ENCODE measurements around the gene SERPINE3. TPM values are rescaled to one million over a fixed set of nuclear protein-coding genes. Genes with fewer than 3 reads are reported as not detected.

The SERPINE3 gene
- polyA plus RNA-seq, 1 donor from 2014 or later, result not detected

GRCh38 chr13:51385114-51385513, 45.6 kb downstream of the SERPINE3 start:
- Histone ChIP-seq H3K36me3 (ENCODE audit: insufficient read depth, low read length) (no peaks in the 10 kb centered on the region), H3K4me2 (ENCODE audit: low read length) (no peak overlapping the region), H3K9ac (ENCODE audit: low read length) (no peak overlapping the region), H4K20me1 (ENCODE audit: insufficient read depth) (no peaks in the 10 kb centered on the region), H3K27ac (ENCODE audit: low read length) (no peak overlapping the region), H2AFZ (ENCODE audit: low read depth, low read length) (no peak overlapping the region), H3K9me2 (ENCODE audit: insufficient read depth, low read length) (no peaks in the 10 kb centered on the region), H3K4me3 (ENCODE audit: low read length) (no peak overlapping the region), H3K9me3 (ENCODE audit: low read length) (no peaks in the 10 kb centered on the region), H3F3A (ENCODE audit: insufficient read depth, low read length, poor library complexity, severe bottlenecking) (no peaks in the 10 kb centered on the region), H3K79me2 (replicated peaks; ENCODE audit: insufficient read depth, low read length) (peaks cover 5% of the 10 kb centered on the region), H3K27me3 (ENCODE audit: insufficient read depth, low read depth, low read length) (no peaks in the 10 kb centered on the region)
- TF ChIP-seq EP300 (conservative IDR thresholded peaks at IDR 0.05; ENCODE audit: poor library complexity, severe bottlenecking), result no peak
- no peak for TF ChIP-seq TAF1 (IDR thresholded peaks at IDR 0.05; ENCODE audit: low read depth)
- no peak for TF ChIP-seq SMC3 (conservative IDR thresholded peaks at IDR 0.05; ENCODE audit: poor library complexity)
- TF ChIP-seq MXI1 (conservative IDR thresholded peaks at IDR 0.05; ENCODE audit: poor library complexity, severe bottlenecking), result no peak
- TF ChIP-seq REST (IDR thresholded peaks at IDR 0.05; ENCODE audit: borderline replicate concordance), result no peak
- TF ChIP-seq EZH2 (IDR thresholded peaks at IDR 0.05; ENCODE audit: borderline replicate concordance, insufficient read depth, low read length, poor library complexity, severe bottlenecking), result no peak
- TF ChIP-seq RAD21 (conservative IDR thresholded peaks at IDR 0.05), result no peak

GRCh38 chr13:51394724-51395123, 55.2 kb downstream of the SERPINE3 start:
- Histone ChIP-seq H3K4me2 (ENCODE audit: low read length) (no peak overlapping the region), H3F3A (ENCODE audit: insufficient read depth, low read length, poor library complexity, severe bottlenecking) (no peaks in the 10 kb centered on the region), H3K79me2 (replicated peaks; ENCODE audit: insufficient read depth, low read length) (peaks cover 4% of the 10 kb centered on the region), H4K20me1 (ENCODE audit: insufficient read depth) (no peaks in the 10 kb centered on the region), H3K27me3 (ENCODE audit: insufficient read depth, low read depth, low read length) (no peaks in the 10 kb centered on the region), H3K27ac (ENCODE audit: low read length) (no peak overlapping the region), H3K9me2 (ENCODE audit: insufficient read depth, low read length) (no peaks in the 10 kb centered on the region), H3K36me3 (ENCODE audit: insufficient read depth, low read length) (no peaks in the 10 kb centered on the region), H2AFZ (ENCODE audit: low read depth, low read length) (no peak overlapping the region), H3K4me3 (ENCODE audit: low read length) (no peak overlapping the region), H3K9ac (ENCODE audit: low read length) (no peak overlapping the region), H3K9me3 (ENCODE audit: low read length) (no peaks in the 10 kb centered on the region)
- no peak for TF ChIP-seq EZH2 (IDR thresholded peaks at IDR 0.05; ENCODE audit: borderline replicate concordance, insufficient read depth, low read length, poor library complexity, severe bottlenecking)
- TF ChIP-seq REST (IDR thresholded peaks at IDR 0.05; ENCODE audit: borderline replicate concordance), result no peak
- no peak for TF ChIP-seq TAF1 (IDR thresholded peaks at IDR 0.05; ENCODE audit: low read depth)
- TF ChIP-seq MXI1 (conservative IDR thresholded peaks at IDR 0.05; ENCODE audit: poor library complexity, severe bottlenecking), result no peak
- TF ChIP-seq EP300 (conservative IDR thresholded peaks at IDR 0.05; ENCODE audit: poor library complexity, severe bottlenecking), result no peak
- TF ChIP-seq SMC3 (conservative IDR thresholded peaks at IDR 0.05; ENCODE audit: poor library complexity), result no peak
- no peak for TF ChIP-seq RAD21 (conservative IDR thresholded peaks at IDR 0.05)
- no peak for TF ChIP-seq CTCF (IDR thresholded peaks at IDR 0.05; ENCODE audit: poor library complexity, severe bottlenecking)
- no peak for TF ChIP-seq POLR2AphosphoS5 (IDR thresholded peaks at IDR 0.05)
